GF-D8 (cell line): Measurements from ENCODE around the gene PDE6B.
"Not testable (repeated sequence)": the region's sequence is repeated elsewhere in the genome, so short reads cannot be mapped to it uniquely, and the experiment has no call there.

Source experiments
- DNase-seq: peaks from one replicate; lab custom pipeline; 2025; lab: John Stamatoyannopoulos, UW

PDE6B gene

GRCh38 chr4:704198-704891 is 79.0 kb downstream of the PDE6B start:
- no peak for DNase-seq

- no peak for DNase-seq
Observed at GRCh38 chr4:704971-705277, 79.6 kb downstream of the PDE6B start.

GRCh38 chr4:705278-706082 is 80.1 kb downstream of the PDE6B start, which contains the start of gene PCGF3:
TSS of gene PCGF3 (plus strand) at chr4:705832. CDS start at chr4:733681, 27,849 bp downstream.
- peak; percentile 67 for DNase-seq

GRCh38 chr4:706083-706633 is 80.8 kb downstream of the PDE6B start:
- not testable (repeated sequence) for DNase-seq

GRCh38 chr4:706834-707598 is 81.6 kb downstream of the PDE6B start:
- no peak for DNase-seq

GRCh38 chr4:707929-708630 is 82.7 kb downstream of the PDE6B start:
- no peak for DNase-seq

GRCh38 chr4:708631-708933 is 83.2 kb downstream of the PDE6B start:
- no peak for DNase-seq

- no peak for DNase-seq
Observed at GRCh38 chr4:709348-709747, 84.0 kb downstream of the PDE6B start.

GRCh38 chr4:710116-710515 is 84.7 kb downstream of the PDE6B start:
- no peak for DNase-seq

GRCh38 chr4:710916-711315 is 85.5 kb downstream of the PDE6B start:
- DNase-seq = no peak

- DNase-seq = no peak
Observed at GRCh38 chr4:712093-712492, 86.7 kb downstream of the PDE6B start.

GRCh38 chr4:712916-713632 is 87.7 kb downstream of the PDE6B start:
- no peak for DNase-seq

GRCh38 chr4:714087-714486 is 88.7 kb downstream of the PDE6B start:
- no peak for DNase-seq

- DNase-seq = no peak
Observed at GRCh38 chr4:717601-718320, 92.4 kb downstream of the PDE6B start.

GRCh38 chr4:718460-718859 is 93.1 kb downstream of the PDE6B start:
- no peak for DNase-seq
